GM19463 (cell line): ENCODE data around the gene KCNAB2.

Source experiments
- ATAC-seq: cut with Tn5 transposase; IDR thresholded peaks from one replicate; pipeline ENCODE4 v1.9.1; 2021; ENCODE audit warnings: mild to moderate bottlenecking, moderate library complexity; ENCODE audit not compliant: unreplicated experiment

The KCNAB2 gene

DNA sequence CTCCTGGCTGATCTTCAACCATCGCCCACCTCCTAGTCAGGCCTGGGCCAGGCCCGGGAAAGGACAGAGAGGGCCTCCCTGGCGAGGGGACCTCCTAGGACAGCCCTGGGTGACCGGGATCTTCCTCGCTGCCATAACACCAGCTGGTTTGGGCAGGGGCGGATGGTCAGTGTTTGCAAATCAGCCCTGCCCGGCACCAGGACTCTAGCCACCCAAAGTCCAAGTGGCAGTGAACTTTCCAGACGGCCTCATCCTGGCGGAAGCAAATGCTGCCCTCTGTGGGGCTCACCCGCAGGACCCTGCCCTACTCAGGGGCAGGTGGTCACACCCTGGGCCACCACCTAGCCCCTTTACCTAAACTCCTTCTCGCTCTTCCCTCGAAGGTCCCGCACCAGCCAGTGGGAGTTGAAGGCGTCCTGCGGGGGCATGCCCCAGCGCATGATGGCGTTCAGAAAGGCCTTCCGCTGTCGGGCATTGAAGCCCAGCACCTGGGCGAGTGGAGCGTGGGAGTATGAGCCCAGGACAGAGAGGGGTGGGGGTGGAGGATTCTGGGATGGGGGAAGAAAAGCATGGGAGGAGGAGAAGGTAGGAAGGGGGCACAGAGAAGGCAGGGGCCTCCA is 79.2 kb downstream of the KCNAB2 start:
- ATAC-seq: no peak

DNA sequence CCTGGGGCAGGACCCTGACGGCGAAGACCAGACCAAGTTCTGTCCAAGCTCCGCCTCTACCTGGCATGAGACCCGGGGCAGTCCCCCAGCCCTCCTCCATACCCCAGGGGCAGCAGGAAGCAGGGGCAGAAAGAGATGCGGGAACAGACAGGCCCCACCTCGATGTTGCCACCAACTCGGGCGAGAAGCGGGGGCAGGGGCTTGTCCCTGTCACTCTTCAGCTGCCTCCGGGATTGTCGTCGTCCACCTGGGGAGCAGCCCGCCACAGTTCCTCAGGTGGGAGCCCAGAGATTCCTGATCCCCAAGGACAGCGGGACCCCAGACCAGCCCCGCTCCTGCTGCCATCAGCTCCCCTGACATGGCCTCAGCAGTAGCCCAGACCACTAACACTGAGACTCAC is 79.7 kb downstream of the KCNAB2 start:
- no peak for ATAC-seq

DNA sequence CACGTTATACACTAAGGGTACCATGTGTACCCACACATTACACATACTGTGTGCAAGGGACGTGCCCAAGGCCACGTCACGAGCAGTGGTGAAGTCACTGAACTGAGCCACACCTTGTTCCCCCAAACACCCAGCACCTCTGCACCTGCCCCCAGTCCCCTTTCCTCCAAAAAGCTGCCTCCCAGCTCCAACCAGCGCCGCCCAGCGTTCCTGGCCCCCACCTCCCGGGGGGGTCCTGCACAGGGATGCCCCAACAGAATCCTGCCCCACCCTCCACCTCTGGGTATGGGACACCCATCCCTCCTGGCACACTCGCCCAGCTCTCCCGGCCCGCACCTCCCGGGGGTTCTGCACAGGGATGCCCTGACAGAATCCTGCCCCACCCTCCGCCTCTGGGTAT is 80.3 kb downstream of the KCNAB2 start:
- ATAC-seq: no peak

DNA sequence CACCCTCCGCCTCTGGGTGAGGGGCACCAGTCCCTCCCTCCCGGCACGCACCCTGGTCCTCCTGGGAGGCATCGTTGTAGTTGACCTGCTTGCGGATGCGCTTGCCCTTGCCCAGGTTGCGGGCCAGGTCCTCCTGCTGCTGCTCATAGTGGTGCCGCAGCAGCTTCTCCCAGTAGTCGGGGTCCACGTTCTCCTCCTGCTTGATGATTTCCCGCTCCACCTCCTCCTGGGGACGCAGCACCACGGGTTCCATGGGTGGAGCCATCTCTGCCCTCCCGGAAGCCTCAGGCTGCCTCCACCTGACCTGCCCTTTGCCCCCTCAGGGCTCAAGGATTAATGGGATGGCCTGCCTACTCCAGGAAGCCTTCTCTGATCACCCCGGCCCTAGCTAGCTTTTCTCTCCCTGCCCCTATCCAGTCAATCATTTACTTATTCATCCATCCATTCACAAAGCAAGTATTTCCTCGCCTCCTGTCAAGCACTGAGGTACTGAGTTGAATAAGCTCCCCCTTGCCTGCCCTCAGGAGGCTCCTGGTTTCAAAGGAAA is 80.9 kb downstream of the KCNAB2 start:
- ATAC-seq: no peak

DNA sequence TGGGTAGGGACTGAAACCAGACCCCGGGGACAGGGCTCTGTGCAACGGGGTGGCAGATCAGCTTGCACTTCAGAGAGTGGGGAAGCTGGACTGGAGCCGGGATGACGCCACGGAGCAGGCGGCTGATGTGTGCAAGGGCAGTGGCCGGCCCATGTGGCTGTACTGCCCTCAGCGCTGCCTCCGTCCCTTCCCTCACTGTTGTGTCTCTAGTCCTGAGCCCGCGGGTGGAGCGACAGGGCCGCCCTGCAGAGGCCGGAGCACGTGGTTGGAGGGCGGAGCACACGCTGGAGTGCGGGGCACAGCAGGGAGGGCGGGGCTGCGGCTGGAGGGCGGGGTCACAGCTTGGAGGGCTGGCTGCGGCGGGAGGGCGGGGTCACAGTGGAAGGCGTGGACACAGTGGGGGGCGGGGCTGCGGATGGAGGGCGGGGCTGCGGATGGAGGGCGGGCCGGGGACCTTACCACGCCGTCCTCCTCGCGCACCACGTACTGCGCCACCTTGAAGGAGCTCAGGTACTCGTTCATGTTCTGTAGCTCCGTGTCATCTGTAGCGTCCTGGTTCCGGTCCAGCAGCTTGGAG is 82.0 kb downstream of the KCNAB2 start:
- no peak for ATAC-seq

DNA sequence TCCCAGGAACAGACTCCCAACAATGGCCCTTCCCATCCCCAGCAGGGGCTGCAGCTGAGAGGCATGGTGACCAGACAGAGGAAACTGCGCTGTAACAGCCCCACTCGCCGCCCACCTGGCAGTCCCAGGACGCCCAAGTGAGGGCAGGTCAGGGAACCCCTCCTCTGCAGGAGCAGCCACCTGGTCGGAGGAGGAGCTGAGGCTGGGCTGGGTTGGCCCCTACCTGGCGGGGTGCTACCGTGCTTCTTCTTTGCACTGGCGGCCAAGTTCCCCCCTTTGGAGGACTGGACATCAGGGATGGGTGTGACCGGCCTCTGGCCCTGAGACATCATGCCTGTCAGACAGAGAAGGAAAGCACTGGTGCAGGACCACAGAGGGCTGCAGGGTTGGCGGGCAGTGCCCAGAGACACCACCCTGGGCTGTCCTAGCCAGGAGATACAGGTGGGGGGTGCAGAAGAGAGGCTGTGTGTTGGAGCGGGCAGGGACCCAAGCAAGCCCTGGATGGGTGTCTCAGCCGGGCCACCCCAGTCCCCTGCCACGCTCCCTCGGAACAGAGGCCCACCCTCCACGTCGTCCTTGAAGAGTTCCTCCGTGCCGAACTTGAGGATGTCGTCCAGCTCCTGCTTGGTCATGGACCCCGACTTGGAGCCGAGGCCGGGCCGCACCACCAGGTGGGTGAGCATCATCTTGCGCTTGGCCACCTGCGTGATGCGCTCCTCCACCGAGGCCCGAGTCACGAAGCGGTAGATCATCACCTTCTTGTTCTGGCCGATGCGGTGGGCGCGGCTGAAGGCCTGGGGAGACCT is 82.8 kb downstream of the KCNAB2 start:
- ATAC-seq: no peak

DNA sequence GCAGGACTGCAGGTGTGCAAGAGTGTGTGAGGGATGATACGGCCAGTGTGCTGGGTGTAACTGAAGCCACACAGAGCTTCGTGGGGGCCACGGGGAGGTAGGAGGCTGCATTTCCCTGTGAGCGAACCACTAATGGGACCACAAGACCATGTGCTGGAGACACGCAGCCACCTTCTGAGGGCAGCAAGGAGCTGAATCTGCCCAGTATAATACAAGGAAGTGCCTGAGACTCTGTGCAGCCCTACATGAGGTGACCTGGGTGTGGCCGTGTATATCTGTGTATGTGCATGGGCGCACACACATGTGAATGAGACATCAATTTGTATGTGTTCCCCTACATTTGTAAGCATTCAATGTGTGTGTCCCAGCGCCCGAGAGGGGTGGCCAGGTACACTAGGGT is 83.6 kb downstream of the KCNAB2 start:
- ATAC-seq: no peak

DNA sequence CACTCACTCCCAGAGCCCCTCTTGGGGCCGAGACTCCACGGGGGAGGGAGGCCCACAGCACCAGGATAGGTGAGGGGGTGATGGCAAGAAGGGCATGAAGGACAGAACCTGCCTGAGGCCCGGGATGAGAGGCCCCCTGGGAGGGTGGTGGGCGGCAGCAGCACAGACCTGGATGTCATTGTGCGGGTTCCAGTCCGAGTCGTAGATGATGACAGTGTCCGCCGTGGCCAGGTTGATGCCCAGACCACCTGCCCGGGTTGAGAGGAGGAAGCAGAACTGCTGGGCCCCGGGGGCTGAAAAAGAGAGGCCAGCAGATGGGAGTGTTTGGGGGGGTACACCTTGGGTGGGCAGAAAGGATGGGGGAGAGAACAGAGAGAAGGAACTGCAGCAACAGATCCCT is 84.3 kb downstream of the KCNAB2 start:
- ATAC-seq: no peak

DNA sequence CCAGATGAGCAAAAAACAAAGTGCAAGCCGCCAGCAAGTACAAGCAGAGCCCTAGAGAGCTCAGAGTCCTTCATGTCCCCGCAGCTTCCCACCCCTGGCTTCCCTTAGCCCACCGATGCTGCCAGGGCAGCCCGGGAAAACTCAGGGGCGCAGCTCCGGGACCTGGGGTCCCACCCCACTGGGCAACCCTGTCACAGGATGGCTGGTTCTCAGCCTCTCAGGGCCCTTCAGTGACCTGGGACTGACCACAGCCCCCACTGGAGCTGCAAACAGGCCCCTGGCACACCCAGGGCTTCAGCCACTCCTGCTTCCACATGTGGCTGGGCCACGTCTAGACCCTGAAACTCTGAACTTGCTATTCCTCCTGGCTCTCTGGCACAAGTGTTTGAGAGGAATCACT is 84.9 kb downstream of the KCNAB2 start:
- no peak for ATAC-seq

DNA sequence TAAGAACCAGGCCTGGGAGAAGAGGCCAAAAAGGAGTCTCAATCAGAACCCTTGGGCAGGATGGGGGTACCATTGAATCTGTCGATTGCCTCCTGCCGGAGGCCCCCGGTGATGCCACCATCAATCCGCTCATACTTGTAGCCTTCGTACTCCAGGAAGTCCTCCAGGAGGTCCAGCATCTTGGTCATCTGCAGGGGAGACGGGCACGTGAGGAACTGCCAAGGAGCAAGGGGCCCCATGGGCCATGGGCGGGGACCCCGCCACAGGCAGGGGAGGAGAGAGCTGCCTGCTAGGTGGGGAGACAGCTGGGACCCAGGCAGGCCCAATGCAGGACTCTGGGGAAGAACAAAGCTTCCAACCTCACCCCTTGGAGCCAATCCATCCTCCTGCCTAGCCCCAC is 85.9 kb downstream of the KCNAB2 start:
- ATAC-seq: no peak

DNA sequence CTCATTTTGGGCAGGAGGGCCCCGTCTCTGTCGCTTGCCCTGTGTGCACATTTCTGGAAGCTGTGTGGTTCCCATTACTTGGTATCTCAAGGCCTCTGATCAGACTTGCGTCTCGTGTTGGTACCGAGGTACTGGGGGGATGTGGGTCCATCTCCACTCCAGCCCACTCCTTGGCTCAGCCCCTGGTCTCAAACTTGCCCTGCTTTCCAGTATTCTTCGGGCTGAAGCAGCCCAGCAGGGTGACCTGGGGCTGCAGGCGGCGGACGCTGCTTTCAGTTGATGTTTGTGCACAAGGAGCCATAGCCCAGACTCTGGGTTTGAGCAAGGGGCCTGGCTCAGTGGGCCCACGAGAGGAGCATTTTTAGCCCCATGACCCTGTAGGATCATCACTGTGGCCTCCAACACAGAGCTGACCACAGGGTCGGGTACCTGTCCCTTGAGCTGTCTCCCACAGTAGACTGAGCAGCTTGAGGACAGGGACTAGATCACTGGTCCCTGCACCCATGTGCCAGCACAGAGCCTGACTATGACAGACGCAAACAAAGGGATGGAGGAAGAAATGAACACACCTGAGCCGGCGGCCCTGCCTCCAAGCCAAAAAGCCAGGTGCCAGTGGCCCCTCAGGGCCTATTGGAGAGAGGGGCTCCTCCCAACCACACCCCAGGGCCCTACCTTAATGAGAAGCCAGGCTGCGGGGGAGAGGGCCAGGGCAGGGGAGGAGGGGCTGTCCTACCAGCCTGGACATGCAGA is 87.6 kb downstream of the KCNAB2 start:
- no peak for ATAC-seq

DNA sequence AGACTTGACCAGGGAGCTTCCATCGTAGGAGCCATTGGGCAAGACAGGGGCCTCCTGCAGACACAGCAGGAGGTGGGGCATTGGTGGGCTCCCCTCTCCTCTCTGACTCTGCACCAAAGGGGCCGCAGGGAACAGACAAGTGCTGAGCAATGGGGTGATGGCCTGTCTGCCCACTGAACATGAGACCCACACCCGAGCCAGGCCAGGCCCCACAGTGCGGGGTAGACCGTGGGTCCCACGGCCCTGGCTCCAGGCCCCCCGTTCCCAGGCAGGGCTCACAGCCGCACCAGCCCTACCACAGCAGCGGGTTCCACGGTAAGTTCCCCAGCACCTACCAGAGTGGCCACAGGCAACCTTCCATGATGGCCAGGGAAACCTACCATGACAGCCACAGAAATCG is 88.5 kb downstream of the KCNAB2 start:
- no peak for ATAC-seq

DNA sequence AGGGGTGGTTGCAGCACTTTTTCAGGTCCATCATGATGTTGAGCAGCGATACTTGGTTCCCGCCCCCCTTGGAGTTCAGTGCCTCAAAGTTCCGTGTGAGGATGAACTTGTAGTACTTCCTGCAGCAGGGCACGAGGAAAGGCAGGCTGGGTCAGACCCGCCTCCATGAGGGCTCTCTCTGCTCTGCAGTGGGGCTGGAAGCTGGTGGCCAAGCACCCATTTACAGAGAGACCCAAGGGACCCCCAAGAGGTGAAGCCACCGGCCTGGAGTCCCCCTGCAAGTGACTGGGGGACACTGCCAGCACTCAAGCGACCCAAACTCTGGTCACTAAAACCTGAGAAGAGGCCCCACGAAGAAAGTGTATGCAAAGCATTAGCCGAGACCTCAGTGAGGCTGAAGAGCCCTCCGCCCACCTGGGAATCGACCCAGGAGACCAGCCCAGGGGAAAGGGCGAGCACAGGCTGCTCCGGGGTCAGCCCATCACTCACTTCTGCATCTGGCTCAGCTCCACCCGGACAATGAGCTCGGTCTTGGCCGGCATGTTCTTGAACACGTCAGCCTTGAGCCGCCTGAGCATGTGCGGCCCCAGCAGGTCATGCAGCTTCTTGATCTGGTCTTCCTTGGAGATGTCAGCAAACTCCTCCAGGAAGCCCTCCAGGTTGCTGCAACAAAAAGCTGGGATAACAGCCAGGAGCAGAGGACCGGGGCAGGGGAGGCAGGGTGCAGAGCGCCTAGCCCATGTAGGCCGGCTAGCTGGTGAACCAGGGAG is 89.2 kb downstream of the KCNAB2 start:
- ATAC-seq: no peak

DNA sequence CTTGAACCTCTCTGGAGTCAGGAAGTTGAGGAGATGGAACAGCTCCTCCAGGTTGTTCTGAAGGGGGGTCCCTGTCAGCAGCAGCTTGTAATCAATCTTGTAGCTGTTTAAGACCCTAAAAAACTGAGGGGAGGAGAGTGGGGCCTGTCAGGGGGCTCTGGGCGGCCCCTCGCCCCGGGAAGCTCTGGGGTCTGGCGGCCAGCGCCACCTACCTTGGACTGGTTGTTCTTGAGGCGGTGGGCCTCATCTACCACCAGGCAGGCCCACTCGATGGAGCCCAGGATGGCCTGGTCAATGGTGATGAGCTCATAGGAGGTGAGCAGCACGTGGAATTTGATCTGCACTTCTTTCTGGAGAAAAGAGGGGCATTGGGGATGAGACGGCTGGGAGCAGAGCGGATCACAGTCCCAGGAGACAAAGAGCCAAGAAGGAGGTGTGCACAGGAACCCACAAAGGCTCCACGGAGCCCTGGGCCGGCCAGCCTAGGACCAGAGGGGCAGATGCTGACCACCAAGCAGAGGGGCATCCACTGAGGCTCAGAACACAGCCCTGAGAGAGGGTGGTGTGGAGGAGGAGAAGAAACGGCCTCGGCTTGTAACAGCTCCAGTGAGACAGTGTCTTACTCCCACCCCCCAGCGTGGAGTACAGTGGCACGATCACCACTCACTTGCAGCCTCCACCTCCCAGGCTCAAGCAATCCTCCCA is 91.0 kb downstream of the KCNAB2 start:
- no peak for ATAC-seq

DNA sequence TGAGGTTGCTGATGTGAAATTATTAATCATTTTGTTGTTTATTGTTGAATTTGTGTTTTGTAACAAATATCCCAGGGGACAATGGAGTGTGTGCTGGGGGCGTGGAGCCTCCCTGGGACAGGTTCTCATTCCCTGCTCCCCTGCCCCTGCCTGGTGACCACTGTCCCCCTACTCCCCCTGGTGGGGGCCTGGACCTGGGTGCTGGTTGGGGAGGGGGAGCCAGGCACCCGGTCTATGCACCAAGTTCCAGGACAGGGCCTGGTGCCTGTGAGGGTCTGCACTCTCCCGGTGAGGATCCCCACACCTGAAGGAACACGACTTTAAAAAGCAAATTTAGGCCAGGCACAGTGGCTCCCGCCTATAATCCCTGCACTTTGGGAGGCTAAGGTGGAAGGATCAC is 92.1 kb downstream of the KCNAB2 start:
- ATAC-seq: no peak

DNA sequence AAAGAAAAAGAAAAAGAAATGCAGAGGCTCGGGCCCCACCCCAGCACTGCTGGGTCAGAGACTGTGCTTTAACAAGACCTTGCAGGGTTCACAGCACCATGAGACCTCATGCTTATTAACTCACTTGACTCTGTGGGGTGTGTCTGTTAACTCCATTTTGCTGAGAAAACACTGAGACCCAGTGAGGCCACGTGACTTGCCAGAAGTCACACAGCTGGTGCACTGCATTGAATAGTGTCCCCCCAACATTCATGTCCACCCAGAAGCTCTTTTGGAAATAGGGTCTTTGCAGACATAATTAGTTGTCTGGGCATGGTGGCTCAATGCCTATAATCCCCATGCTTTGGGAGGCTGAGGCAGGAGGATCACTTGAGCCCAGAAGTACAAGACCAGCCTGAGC is 94.7 kb downstream of the KCNAB2 start:
- ATAC-seq: no peak

DNA sequence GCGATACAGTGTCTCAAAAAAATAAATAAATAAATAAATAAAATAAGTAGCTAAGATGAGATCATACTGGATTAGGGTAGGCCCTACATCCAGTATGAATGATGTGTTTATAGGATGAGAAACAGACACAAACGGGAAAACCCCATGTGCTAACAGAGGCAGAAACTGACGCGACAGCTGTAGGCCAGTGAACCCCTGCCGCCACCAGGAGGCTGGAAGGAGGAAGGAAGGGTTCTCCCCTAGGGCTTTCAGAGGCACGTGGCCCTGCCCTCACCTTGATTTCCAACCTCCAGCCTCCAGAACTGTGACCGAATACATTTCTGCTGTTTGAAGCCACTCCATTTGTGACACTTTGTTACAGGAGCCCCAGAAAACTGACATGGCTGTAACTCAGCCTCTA is 95.9 kb downstream of the KCNAB2 start:
- ATAC-seq: no peak

DNA sequence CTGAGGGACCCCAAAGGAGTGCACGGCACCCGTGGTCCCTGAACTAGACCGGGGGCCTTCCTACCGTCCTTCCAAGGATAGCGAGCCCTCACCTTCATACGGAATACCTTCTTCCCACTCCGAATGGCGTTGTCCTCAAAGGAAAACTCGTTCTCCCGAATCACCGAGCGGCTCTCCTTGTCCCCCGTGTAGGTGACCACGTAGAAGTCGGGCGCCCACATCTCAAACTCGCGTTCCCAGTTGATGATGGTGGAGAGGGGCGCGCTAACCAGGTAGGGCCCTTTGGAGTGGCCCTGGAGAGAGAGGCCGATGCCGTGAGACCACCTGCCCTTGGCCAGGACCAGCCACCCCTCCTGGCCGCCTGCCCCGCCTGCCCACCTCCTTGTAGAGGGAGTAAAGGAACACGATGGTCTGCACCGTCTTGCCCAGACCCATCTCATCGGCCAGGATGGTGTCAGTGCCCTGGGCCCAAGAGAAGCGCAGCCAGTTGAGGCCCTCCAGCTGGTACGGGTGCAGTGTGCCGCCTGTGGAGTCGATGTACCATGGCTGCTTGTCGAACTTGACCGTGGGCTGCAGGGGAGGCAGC is 96.4 kb downstream of the KCNAB2 start:
- no peak for ATAC-seq

DNA sequence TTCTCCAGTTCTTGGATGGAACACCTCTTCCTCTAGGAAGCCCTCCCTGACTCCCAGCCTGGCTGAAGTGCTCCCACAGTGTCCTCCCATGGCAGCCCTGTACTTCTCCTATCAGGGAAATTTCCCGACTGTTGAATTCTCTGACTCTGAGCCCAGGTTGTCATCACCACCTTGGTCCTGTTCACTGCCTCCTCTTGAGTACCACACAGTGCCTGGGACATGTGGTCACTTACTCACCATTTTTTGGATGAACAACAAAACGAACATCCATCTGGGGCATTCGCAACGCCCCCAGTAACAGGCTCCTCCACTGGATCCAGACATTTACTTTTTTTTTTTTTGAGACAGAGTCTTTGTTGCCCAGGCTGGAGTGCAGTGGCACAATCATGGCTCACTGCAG is 97.0 kb downstream of the KCNAB2 start:
- no peak for ATAC-seq

DNA sequence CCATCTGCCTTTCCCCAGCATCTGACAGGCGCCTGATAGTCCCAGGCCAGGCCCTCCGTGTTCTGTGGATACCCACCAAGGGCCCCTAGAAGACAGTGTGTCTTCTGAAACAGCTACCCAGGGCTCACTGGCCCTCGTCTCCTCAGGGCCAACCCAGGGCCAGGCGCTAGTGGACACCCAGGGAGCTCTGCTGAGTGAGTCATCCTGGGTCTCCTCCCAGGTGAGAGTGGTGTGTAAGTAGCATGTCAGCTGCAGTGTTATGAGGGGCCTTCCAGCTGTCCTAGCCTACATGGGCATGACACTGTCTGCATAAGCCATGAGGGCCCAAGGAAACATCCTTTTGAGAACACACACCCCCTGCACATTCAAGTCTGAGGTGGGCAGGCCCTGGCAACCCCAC is 97.7 kb downstream of the KCNAB2 start:
- ATAC-seq: no peak
